ENCODE data around the gene KCNQ1. TPM values are rescaled to one million over a fixed set of nuclear protein-coding genes. Genes with fewer than 3 reads are reported as not detected.

KCNQ1 gene
- total and polyA plus RNA-seq, 7 experiments from 2014 or later: 14.7 to 46.4 (median 36.9) TPM

DNA sequence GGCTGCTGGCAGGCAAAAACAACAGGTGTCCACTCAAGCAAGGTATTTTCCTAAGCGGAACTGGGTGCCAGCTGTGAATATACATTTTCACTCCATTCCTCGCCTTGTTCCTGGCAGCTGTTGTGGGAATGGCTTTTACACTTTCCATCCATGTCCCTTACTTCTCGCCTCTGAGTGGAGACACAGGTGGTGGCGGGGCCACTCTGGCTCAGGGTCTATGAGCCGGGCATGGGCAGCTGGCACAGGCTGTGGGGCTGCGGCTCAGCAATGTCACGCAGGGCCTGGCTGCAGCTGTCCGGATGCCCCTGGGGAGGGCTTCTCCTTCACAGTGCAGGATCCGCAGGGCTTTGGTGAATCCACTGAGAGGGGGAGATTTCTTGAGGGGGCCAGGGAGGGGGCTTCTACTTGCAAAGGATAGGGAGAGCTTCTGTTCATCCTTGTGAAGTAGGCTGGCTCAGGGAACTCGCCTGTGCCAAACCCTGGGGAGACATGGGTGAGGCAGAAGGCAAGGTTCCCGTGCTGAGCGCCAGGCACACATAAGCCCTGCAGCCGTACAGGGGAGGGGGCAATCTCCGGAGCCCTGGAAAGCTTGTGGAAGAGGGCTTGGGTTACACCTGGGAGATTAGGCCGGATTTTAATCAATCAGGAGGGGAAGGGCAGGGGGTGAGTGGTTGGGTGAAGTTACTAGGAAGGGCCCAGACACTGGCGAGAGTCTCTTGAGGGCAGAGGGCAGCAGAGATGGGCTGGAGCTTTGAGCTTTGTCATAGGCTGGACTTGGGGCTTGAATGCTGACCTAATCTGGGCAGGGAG, 209.3 kb downstream of the KCNQ1 start:
- intact Hi-C loops (cut with micrococcal nuclease): no loop called here
- Mint-ChIP-seq H3K36me3 (peaks cover 19 to 81% (median 57%) of the 10 kb centered on the region in 5 donors), H3K27me3 (no peaks in the 10 kb centered on the region), H3K4me3 (no peak overlapping the region), H3K9me3 (peaks cover 2 to 32% (median 18%) of the 10 kb centered on the region in 11 donors), H3K4me1 (peaks cover 0 to 15% (median 4%) of the 10 kb centered on the region in 7 donors), H3K27ac (no peak overlapping the region)
- Histone ChIP-seq H3K4me3 (ENCODE audit: low read length) (no peak overlapping the region), H3K27me3 (ENCODE audit: control insufficient read depth in 2 of 2, insufficient read depth in 2 of 2, low read length in 2 of 2) (no peaks in the 10 kb centered on the region), H3K36me3 (ENCODE audit: control insufficient read depth in 2 of 3, insufficient read depth in 3 of 3, low read length in 3 of 3) (peaks cover 0 to 14% (median 0%) of the 10 kb centered on the region in 3 experiments), H3K4me1 (ENCODE audit: control insufficient read depth in 2 of 2, insufficient read depth in 2 of 2, low read length in 2 of 2) (no peaks in the 10 kb centered on the region), H3K27ac (ENCODE audit: low read depth, low read length) (no peak overlapping the region), H3K9me3 (ENCODE audit: control insufficient read depth in 2 of 3, low read length in 3 of 3) (peaks cover 5 to 14% (median 8%) of the 10 kb centered on the region in 3 experiments)
- ChIA-PET CTCF (no interaction called here), POLR2A (no interaction called here)
- ATAC-seq (no peak), DNase-seq (no peak)

DNA sequence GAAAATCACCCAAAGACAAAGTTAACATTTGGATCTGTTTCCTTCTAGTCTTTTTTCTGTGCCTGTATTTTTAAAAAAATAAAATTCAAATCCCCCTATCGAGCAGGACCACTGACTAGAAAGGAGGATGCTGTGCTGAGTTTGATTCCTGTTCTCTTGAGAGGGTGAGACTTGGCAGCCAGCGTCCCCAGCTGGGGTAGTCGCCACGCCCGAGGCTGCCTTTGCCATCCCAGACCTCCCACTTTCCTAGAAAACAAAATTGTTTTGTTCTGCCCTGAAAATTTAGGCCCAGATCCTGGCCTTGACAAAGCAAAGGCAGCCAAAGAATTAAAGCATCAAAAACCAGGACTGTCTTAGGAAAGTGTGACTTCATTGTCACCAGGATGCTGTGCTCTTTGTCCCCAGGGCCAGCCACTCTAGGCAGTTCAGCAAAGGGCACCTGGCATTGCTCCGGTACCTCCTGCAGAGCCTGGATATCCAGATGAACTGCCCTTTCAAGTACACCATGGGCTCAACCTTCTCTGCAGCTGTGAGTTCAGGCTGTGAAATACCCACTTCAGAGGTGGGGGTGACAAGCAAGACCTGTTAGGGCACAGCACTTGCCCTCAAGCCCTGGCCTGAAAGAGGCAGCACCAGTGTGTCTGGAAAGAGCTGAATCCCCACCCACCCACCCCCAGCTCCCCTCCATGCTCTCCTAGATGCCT, 210.4 kb downstream of the KCNQ1 start:
- peaks cover 0 to 15% (median 4%) of the 10 kb centered on the region in 7 donors for H3K4me1 Mint-ChIP-seq
- no peak overlapping the region for H3K27ac ChIP-seq (ENCODE audit: low read depth, low read length)
- intact Hi-C loops (cut with micrococcal nuclease): no loop called here
- CTCF ChIA-PET: no interaction called here
- POLR2A ChIA-PET: no interaction called here
- peaks cover 0 to 14% (median 0%) of the 10 kb centered on the region in 3 experiments for H3K36me3 ChIP-seq (ENCODE audit: control insufficient read depth in 2 of 3, insufficient read depth in 3 of 3, low read length in 3 of 3)
- H3K27ac Mint-ChIP-seq: no peak overlapping the region
- peaks cover 13 to 79% (median 55%) of the 10 kb centered on the region in 5 donors for H3K36me3 Mint-ChIP-seq
- no peak overlapping the region for H3K4me3 Mint-ChIP-seq
- no peaks in the 10 kb centered on the region for H3K27me3 Mint-ChIP-seq
- peaks cover 0 to 4% (median 4%) of the 10 kb centered on the region in 3 experiments for H3K9me3 ChIP-seq (ENCODE audit: control insufficient read depth in 2 of 3, low read length in 3 of 3)
- peaks cover 0 to 29% (median 12%) of the 10 kb centered on the region in 11 donors for H3K9me3 Mint-ChIP-seq
- DNase-seq: no peak
- no peaks in the 10 kb centered on the region for H3K27me3 ChIP-seq (ENCODE audit: control insufficient read depth in 2 of 2, insufficient read depth in 2 of 2, low read length in 2 of 2)
- H3K4me3 ChIP-seq (ENCODE audit: low read length): no peak overlapping the region
- ATAC-seq: no peak
- no peaks in the 10 kb centered on the region for H3K4me1 ChIP-seq (ENCODE audit: control insufficient read depth in 2 of 2, insufficient read depth in 2 of 2, low read length in 2 of 2)

DNA sequence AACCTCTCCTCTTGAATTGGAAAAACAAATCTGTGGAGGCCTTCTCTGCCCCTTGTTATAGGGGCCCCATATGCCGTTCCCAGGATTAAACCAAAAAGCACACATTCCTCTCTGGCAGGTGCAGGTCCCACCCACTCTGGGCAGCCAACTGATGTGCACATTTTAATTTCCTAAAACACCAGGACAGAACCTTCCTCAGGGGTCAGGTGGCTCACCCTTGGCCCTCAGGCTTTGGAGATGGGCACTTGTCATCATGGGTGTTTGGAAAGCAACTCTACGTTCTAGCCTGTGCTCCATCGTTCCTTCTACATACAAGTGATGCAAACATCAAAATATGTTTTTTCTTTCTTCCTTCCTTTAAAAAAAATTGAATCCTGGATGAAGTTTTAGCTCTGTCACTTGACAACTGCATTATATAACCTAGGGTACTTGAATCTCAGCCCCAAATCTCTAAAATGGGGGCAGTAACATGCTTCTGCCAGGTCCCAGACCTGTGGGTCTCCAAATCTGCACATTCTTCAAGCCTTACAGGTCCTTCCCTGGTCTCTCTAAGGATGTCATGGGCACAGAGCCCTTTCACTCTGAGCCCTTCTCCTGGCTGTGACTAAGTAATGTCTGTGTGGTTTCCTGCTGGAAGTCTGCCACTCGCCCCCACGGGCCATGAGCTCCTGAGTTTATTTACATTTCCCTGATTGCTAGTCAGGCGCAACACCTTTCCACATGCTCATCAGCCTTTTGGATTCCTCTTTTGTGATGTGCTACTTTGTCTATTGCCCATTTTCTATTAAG, 211.2 kb downstream of the KCNQ1 start:
- intact Hi-C loops (cut with micrococcal nuclease): no loop called here
- Histone ChIP-seq H3K4me3 (ENCODE audit: low read length) (no peak overlapping the region), H3K36me3 (ENCODE audit: control insufficient read depth in 2 of 3, insufficient read depth in 3 of 3, low read length in 3 of 3) (peaks cover 0 to 14% (median 0%) of the 10 kb centered on the region in 3 experiments), H3K9me3 (ENCODE audit: control insufficient read depth in 2 of 3, low read length in 3 of 3) (no peaks in the 10 kb centered on the region), H3K27me3 (ENCODE audit: control insufficient read depth in 2 of 2, insufficient read depth in 2 of 2, low read length in 2 of 2) (no peaks in the 10 kb centered on the region), H3K27ac (ENCODE audit: low read depth, low read length) (no peak overlapping the region), H3K4me1 (ENCODE audit: control insufficient read depth in 2 of 2, insufficient read depth in 2 of 2, low read length in 2 of 2) (no peaks in the 10 kb centered on the region)
- CTCF ChIA-PET: no interaction called here
- H3K36me3 Mint-ChIP-seq: peaks cover 10 to 79% (median 60%) of the 10 kb centered on the region in 5 donors
- ATAC-seq (no peak), DNase-seq (no peak)
- no peaks in the 10 kb centered on the region for H3K27me3 Mint-ChIP-seq
- H3K4me1 Mint-ChIP-seq: peaks cover 0 to 15% (median 4%) of the 10 kb centered on the region in 7 donors
- POLR2A ChIA-PET: no interaction called here
- no peak overlapping the region for H3K4me3 Mint-ChIP-seq
- peak overlapping the region in 1 of 9 donors; percentile 7 for H3K27ac Mint-ChIP-seq
- peaks cover 0 to 23% (median 6%) of the 10 kb centered on the region in 11 donors for H3K9me3 Mint-ChIP-seq

DNA sequence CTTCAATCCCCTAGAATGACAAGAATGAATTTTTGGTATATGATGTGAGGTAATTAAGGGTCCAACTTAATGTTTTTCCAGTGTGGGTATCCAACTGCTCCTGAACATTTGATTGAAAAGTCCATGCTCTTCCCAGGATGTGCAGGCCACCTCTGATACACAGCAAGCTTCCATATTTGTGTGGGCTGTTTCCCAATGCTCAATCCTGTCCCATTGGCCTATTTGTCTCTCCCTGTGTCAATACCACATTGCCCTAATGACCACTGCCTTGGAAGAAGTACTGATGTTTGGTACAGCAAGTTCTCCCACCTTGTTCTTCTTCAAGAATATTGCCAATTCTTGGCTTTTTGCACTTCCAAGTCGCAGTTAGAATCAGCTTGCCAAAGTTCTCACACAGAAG, 212.1 kb downstream of the KCNQ1 start:
- ATAC-seq (no peak), DNase-seq (no peak)
- ChIA-PET CTCF (no interaction called here), POLR2A (no interaction called here)
- Mint-ChIP-seq H3K9me3 (peaks cover 0 to 18% (median 6%) of the 10 kb centered on the region in 11 donors), H3K27me3 (no peaks in the 10 kb centered on the region), H3K4me1 (peaks cover 0 to 15% (median 4%) of the 10 kb centered on the region in 7 donors), H3K4me3 (no peak overlapping the region), H3K27ac (no peak overlapping the region), H3K36me3 (peaks cover 12 to 75% (median 58%) of the 10 kb centered on the region in 5 donors)
- Histone ChIP-seq H3K36me3 (ENCODE audit: control insufficient read depth in 2 of 3, insufficient read depth in 3 of 3, low read length in 3 of 3) (peaks cover 0 to 13% (median 0%) of the 10 kb centered on the region in 3 experiments), H3K27me3 (ENCODE audit: control insufficient read depth in 2 of 2, insufficient read depth in 2 of 2, low read length in 2 of 2) (no peaks in the 10 kb centered on the region), H3K27ac (ENCODE audit: low read depth, low read length) (no peak overlapping the region), H3K4me1 (ENCODE audit: control insufficient read depth in 2 of 2, insufficient read depth in 2 of 2, low read length in 2 of 2) (no peaks in the 10 kb centered on the region), H3K4me3 (ENCODE audit: low read length) (no peak overlapping the region), H3K9me3 (ENCODE audit: control insufficient read depth in 2 of 3, low read length in 3 of 3) (no peaks in the 10 kb centered on the region)
- intact Hi-C loops (cut with micrococcal nuclease): no loop called here

DNA sequence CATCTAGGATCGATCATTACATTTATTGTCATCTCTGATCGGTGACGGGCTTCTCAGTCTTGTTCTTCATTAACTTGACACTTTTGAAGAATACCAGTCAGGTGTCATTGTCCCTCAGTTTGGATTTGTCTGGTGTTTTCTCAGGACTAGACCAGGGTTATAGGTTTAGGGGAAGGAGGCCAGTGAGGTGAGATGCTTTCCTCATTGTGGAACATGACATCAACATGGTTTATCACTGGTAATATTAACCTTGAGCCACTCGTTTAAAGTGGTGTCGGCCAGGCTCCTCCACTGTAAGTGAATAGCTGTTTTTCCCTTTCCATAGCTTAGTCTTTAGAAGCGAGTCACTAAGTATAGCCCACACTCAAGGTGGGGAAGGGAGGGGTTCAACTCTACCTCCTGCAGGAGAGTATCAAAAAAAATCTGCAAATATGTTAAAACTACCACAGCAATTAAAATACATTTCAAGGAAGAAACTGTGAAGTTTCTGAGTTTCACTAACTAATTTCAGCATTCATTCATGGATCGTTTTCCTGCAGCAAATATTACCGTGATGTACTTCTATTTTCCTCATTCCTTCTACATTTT, 213.0 kb downstream of the KCNQ1 start:
- Mint-ChIP-seq H3K27ac (no peak overlapping the region), H3K4me3 (no peak overlapping the region), H3K4me1 (peaks cover 0 to 15% (median 4%) of the 10 kb centered on the region in 7 donors), H3K27me3 (no peaks in the 10 kb centered on the region), H3K9me3 (peaks cover 0 to 17% (median 6%) of the 10 kb centered on the region in 11 donors), H3K36me3 (peaks cover 15 to 71% (median 54%) of the 10 kb centered on the region in 5 donors)
- CTCF ChIA-PET: no interaction called here
- Histone ChIP-seq H3K27ac (ENCODE audit: low read depth, low read length) (no peak overlapping the region), H3K36me3 (ENCODE audit: control insufficient read depth in 2 of 3, insufficient read depth in 3 of 3, low read length in 3 of 3) (peaks cover 0 to 19% (median 0%) of the 10 kb centered on the region in 3 experiments), H3K27me3 (ENCODE audit: control insufficient read depth in 2 of 2, insufficient read depth in 2 of 2, low read length in 2 of 2) (no peaks in the 10 kb centered on the region), H3K4me3 (ENCODE audit: low read length) (no peak overlapping the region), H3K4me1 (ENCODE audit: control insufficient read depth in 2 of 2, insufficient read depth in 2 of 2, low read length in 2 of 2) (no peaks in the 10 kb centered on the region), H3K9me3 (ENCODE audit: control insufficient read depth in 2 of 3, low read length in 3 of 3) (no peaks in the 10 kb centered on the region)
- DNase-seq (no peak), ATAC-seq (no peak)
- POLR2A ChIA-PET: no interaction called here
- intact Hi-C loops (cut with micrococcal nuclease): no loop called here

DNA sequence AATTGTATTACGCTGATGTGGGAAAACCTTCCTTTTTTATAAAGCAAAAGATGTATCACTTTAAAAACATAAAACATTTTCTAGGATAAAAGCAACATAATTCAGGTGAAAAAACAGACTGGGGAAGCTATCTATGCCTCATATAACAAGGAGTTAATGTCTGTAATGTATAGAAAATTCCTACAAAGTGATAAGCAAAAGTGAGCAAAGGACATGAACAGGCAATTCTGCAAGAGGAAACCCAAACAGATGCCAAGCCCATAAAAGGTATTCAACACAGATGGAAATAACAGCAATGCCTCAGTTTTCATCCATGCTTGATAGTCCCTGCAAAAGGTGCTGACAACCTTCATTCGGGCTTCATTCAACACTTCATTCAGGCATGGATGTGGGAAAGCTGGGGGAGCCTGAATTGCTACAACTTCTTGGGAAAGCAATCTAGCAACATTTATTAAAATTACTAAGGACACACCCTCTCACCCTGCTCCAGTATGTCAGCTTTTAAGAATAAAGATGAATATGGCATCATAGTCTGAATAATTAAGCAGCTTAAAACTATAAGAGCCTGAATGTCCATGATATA, 215.6 kb downstream of the KCNQ1 start:
- no peaks in the 10 kb centered on the region for H3K27me3 Mint-ChIP-seq
- no peak overlapping the region for H3K27ac Mint-ChIP-seq
- peaks cover 17 to 73% (median 51%) of the 10 kb centered on the region in 5 donors for H3K36me3 Mint-ChIP-seq
- Histone ChIP-seq H3K36me3 (ENCODE audit: control insufficient read depth in 2 of 3, insufficient read depth in 3 of 3, low read length in 3 of 3) (peaks cover 0 to 32% (median 0%) of the 10 kb centered on the region in 3 experiments), H3K27ac (ENCODE audit: low read depth, low read length) (no peak overlapping the region), H3K4me3 (ENCODE audit: low read length) (no peak overlapping the region), H3K9me3 (ENCODE audit: control insufficient read depth in 2 of 3, low read length in 3 of 3) (no peaks in the 10 kb centered on the region), H3K27me3 (ENCODE audit: control insufficient read depth in 2 of 2, insufficient read depth in 2 of 2, low read length in 2 of 2) (no peaks in the 10 kb centered on the region), H3K4me1 (ENCODE audit: control insufficient read depth in 2 of 2, insufficient read depth in 2 of 2, low read length in 2 of 2) (no peaks in the 10 kb centered on the region)
- ChIA-PET POLR2A (no interaction called here), CTCF (interaction anchor here (0.9 kb wide), 1 partner anchor 9 kb away, joined by 3 read pairs; no protein-coding TSS in a partner anchor)
- ATAC-seq (no peak), DNase-seq (no peak)
- H3K4me3 Mint-ChIP-seq: no peak overlapping the region
- intact Hi-C loops (cut with micrococcal nuclease): no loop called here
- H3K4me1 Mint-ChIP-seq: peaks cover 0 to 11% (median 0%) of the 10 kb centered on the region in 7 donors
- H3K9me3 Mint-ChIP-seq: peaks cover 0 to 17% (median 6%) of the 10 kb centered on the region in 11 donors

Measured in naive thymus-derived CD4-positive, alpha-beta T cell (primary cell).